HS-5 (cell line): Measurements from ENCODE around the gene C16orf86.

Experiments
- DNase-seq: peaks from one replicate; pipeline ENCODE4 v3.0.0-alpha.2; 2012; ENCODE audit warnings: low read depth

Gene C16orf86

GRCh38 chr16:67653789-67654402 lies 12.7 kb upstream of the C16orf86 start:
- no peak for DNase-seq

- no peak for DNase-seq
Observed at GRCh38 chr16:67654403-67654911, 12.2 kb upstream of the C16orf86 start.

GRCh38 chr16:67655363-67655762 lies 11.3 kb upstream of the C16orf86 start:
- no peak for DNase-seq

- no peak for DNase-seq
Observed at GRCh38 chr16:67656344-67657016, 10.1 kb upstream of the C16orf86 start.

GRCh38 chr16:67657017-67657608 lies 9.5 kb upstream of the C16orf86 start:
- no peak for DNase-seq

GRCh38 chr16:67657751-67658518 lies 8.7 kb upstream of the C16orf86 start:
- no peak for DNase-seq

GRCh38 chr16:67658849-67659674 lies 7.6 kb upstream of the C16orf86 start:
- DNase-seq = no peak

- no peak for DNase-seq
Observed at GRCh38 chr16:67659675-67660563, 6.7 kb upstream of the C16orf86 start, which contains the start of gene ACD. ACD (minus strand) TSS chr16:67660260; CDS start chr16:67660220, 40 bp downstream.

GRCh38 chr16:67660564-67661028 lies 6.0 kb upstream of the C16orf86 start, which contains the start of gene PARD6A:
PARD6A (plus strand) TSS chr16:67660960; CDS start chr16:67661039, 79 bp downstream.
- DNase-seq = peak; percentile 68

GRCh38 chr16:67661101-67661761 lies 5.4 kb upstream of the C16orf86 start:
- no peak for DNase-seq

- DNase-seq = no peak
Observed at GRCh38 chr16:67661886-67662652, 4.5 kb upstream of the C16orf86 start.

- no peak for DNase-seq
Observed at GRCh38 chr16:67662653-67663010, 4.0 kb upstream of the C16orf86 start.

GRCh38 chr16:67663151-67663876 lies 3.3 kb upstream of the C16orf86 start:
- DNase-seq = no peak

- DNase-seq = no peak
Observed at GRCh38 chr16:67663877-67664222, 2.8 kb upstream of the C16orf86 start.

- DNase-seq = no peak
Observed at GRCh38 chr16:67664258-67664657, 2.4 kb upstream of the C16orf86 start.

GRCh38 chr16:67664871-67665270 lies 1.7 kb upstream of the C16orf86 start:
- DNase-seq = no peak

- no peak for DNase-seq
Observed at GRCh38 chr16:67665598-67665997, 1.0 kb upstream of the C16orf86 start.

GRCh38 chr16:67666032-67666551 lies 522 bp upstream of the C16orf86 start:
- DNase-seq = no peak
